ENCODE measurements around the gene DLG5.

DNA sequence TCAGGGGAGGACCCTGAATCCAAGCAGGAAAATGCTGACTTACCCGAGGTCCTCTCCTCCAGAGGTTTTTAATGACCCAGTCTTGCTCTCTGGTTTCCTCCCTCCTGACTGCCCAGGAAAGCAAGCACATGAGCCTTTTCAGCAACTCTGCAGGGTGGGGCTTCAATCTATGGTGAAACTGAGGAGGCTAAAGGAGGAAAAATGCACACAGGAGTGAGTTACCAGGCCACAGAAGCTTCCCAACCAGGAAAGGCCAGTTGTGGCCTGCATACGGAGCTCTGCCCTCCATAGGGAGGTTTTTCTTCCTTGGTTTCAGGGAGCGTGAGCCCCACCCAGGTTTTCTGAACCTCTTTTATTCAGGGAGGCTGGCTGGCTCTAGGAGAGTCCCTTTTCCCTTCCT, 14.1 kb upstream of the DLG5 start:
- no peak for TF ChIP-seq RCOR1 (IDR thresholded peaks at IDR 0.05; ENCODE audit: low read length)
- no peak for TF ChIP-seq SMC3 (IDR thresholded peaks at IDR 0.05; ENCODE audit: low read depth, low read length)
- no peak for TF ChIP-seq FOSL2 (IDR thresholded peaks at IDR 0.05; ENCODE audit: borderline replicate concordance, low read depth)
- TF ChIP-seq, protein P1, sequence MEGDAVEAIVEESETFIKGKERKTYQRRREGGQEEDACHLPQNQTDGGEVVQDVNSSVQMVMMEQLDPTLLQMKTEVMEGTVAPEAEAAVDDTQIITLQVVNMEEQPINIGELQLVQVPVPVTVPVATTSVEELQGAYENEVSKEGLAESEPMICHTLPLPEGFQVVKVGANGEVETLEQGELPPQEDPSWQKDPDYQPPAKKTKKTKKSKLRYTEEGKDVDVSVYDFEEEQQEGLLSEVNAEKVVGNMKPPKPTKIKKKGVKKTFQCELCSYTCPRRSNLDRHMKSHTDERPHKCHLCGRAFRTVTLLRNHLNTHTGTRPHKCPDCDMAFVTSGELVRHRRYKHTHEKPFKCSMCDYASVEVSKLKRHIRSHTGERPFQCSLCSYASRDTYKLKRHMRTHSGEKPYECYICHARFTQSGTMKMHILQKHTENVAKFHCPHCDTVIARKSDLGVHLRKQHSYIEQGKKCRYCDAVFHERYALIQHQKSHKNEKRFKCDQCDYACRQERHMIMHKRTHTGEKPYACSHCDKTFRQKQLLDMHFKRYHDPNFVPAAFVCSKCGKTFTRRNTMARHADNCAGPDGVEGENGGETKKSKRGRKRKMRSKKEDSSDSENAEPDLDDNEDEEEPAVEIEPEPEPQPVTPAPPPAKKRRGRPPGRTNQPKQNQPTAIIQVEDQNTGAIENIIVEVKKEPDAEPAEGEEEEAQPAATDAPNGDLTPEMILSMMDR (IDR thresholded peaks at IDR 0.05) = no peak
